GM12891 (cell line): Measurements from ENCODE around the gene SH2B2.

Experiments
- POLR2A ChIP-seq: IDR thresholded peaks from 2 replicates; pipeline ENCODE4 v1.6.1; 2011; ENCODE audit warnings: low read depth, low read length, control low read depth
- TAF1 ChIP-seq: IDR thresholded peaks from 2 replicates; pipeline ENCODE4 v1.6.1; 2011; ENCODE audit warnings: low read depth, low read length, control low read depth

DNA sequence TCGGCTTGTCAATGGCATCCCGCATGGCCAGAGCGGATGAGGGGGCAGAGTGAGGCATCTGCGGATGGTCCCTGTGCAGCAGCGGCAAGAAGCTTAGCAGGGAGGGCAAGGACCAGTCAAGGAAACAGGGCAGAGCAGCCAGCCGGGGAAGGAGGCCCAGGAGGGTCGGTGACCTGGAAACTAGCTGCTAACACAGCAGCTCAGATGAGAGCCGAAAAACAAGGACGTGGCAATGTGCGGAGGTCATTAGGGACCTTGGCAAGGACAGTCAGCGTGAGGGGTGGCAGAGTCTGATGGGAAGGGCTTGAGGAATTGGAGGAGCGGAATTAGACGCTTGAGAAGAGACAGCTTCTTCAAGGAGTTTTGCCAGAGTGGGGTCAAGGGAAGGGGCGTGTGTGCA is 20.1 kb upstream of the SH2B2 start:
- TF ChIP-seq TAF1 (no peak), POLR2A (no peak)
